ENCODE results near the gene TMEM184B.

- TF ChIP-seq POLR2A (IDR thresholded peaks at IDR 0.05) (no peak), CTCF (IDR thresholded peaks at IDR 0.05 in 8 of 11, conservative IDR thresholded peaks at IDR 0.05 in 3 of 11) (no peak)
These were observed 13.4 kb downstream of the TMEM184B start for GRCh38 chr22:38259370-38259769.

Data from spleen (tissue), 7 donors.